HG03521 (cell line): Measurements from ENCODE around the gene CACNA2D3.

Source experiments
- ATAC-seq: cut with Tn5 transposase; IDR thresholded peaks from one replicate; pipeline ENCODE4 v1.9.1; 2021; ENCODE audit warnings: mild to moderate bottlenecking, moderate library complexity; ENCODE audit not compliant: unreplicated experiment

Gene CACNA2D3

GRCh38 chr3:54126551-54126950 is 4.2 kb downstream of the CACNA2D3 start:
- no peak for ATAC-seq

GRCh38 chr3:54127499-54128056 is 5.2 kb downstream of the CACNA2D3 start:
- no peak for ATAC-seq

- no peak for ATAC-seq
Measured at GRCh38 chr3:54131026-54131605, 8.8 kb downstream of the CACNA2D3 start.

GRCh38 chr3:54131890-54132289 is 9.5 kb downstream of the CACNA2D3 start:
- ATAC-seq = no peak

GRCh38 chr3:54132685-54133084 is 10.3 kb downstream of the CACNA2D3 start:
- no peak for ATAC-seq

- ATAC-seq = no peak
Measured at GRCh38 chr3:54133196-54133595, 10.8 kb downstream of the CACNA2D3 start.

- no peak for ATAC-seq
Measured at GRCh38 chr3:54134155-54134554, 11.8 kb downstream of the CACNA2D3 start.

- no peak for ATAC-seq
Measured at GRCh38 chr3:54134713-54135112, 12.4 kb downstream of the CACNA2D3 start.

- ATAC-seq = no peak
Measured at GRCh38 chr3:54137311-54137710, 15.0 kb downstream of the CACNA2D3 start.

GRCh38 chr3:54138937-54139547 is 16.7 kb downstream of the CACNA2D3 start:
- no peak for ATAC-seq

- no peak for ATAC-seq
Measured at GRCh38 chr3:54139630-54140029, 17.3 kb downstream of the CACNA2D3 start.

GRCh38 chr3:54144284-54144683 is 21.9 kb downstream of the CACNA2D3 start:
- ATAC-seq = no peak

GRCh38 chr3:54146506-54147239 is 24.3 kb downstream of the CACNA2D3 start:
- ATAC-seq = no peak

- no peak for ATAC-seq
Measured at GRCh38 chr3:54150864-54151467, 28.6 kb downstream of the CACNA2D3 start.

GRCh38 chr3:54153477-54153876 is 31.1 kb downstream of the CACNA2D3 start:
- no peak for ATAC-seq

GRCh38 chr3:54157860-54158259 is 35.5 kb downstream of the CACNA2D3 start:
- ATAC-seq = no peak

GRCh38 chr3:54159917-54160316 is 37.6 kb downstream of the CACNA2D3 start:
- ATAC-seq = no peak

GRCh38 chr3:54163441-54163840 is 41.1 kb downstream of the CACNA2D3 start:
- ATAC-seq = no peak

- ATAC-seq = no peak
Measured at GRCh38 chr3:54164192-54164975, 42.0 kb downstream of the CACNA2D3 start.

GRCh38 chr3:54165865-54166264 is 43.5 kb downstream of the CACNA2D3 start:
- ATAC-seq = no peak

GRCh38 chr3:54167999-54168398 is 45.6 kb downstream of the CACNA2D3 start:
- no peak for ATAC-seq
